ENCODE results near the gene BDNF.
"Not testable (repeated sequence)": the region's sequence is repeated elsewhere in the genome, so short reads cannot be mapped to it uniquely, and the experiment has no call there.

The BDNF gene

GRCh38 chr11:27700351-27701301, at the start of gene BDNF:
Gene BDNF (minus strand): TSS chr11:27700455. CDS start chr11:27658564, 41,891 bp downstream.
- Mint-ChIP-seq H3K27ac (no peak within 1 kb of the TSS), H3K36me3 (ENCODE audit: low read depth) (no peaks in the 10 kb centered on the region), H3K4me3 (peak within 1 kb of the TSS; percentile 72), H3K9me3 (no peaks in the 10 kb centered on the region), H3K27me3 (peaks cover 79% of the 10 kb centered on the region), H3K4me1 (ENCODE audit: low read depth) (peaks cover 26% of the 10 kb centered on the region)
- peak; percentile 33 for DNase-seq

- no peaks in the 10 kb centered on the region for H3K4me1 Mint-ChIP-seq (ENCODE audit: low read depth)
- H3K27ac Mint-ChIP-seq: no peak overlapping the region
- H3K36me3 Mint-ChIP-seq (ENCODE audit: low read depth): no peaks in the 10 kb centered on the region
- H3K4me3 Mint-ChIP-seq: no peak overlapping the region
- H3K9me3 Mint-ChIP-seq: no peaks in the 10 kb centered on the region
- no peaks in the 10 kb centered on the region for H3K27me3 Mint-ChIP-seq
- DNase-seq: no peak
Measured at GRCh38 chr11:27740362-27741013, 40.2 kb upstream of the BDNF start.

- Mint-ChIP-seq H3K4me1 (ENCODE audit: low read depth) (no peaks in the 10 kb centered on the region), H3K27ac (no peak overlapping the region), H3K27me3 (no peaks in the 10 kb centered on the region), H3K9me3 (no peaks in the 10 kb centered on the region), H3K36me3 (ENCODE audit: low read depth) (no peaks in the 10 kb centered on the region), H3K4me3 (no peak overlapping the region)
- DNase-seq: no peak
Measured at GRCh38 chr11:27735281-27735680, 35.0 kb upstream of the BDNF start.

- not testable (repeated sequence) for H3K4me1 Mint-ChIP-seq (ENCODE audit: low read depth); H3K9me3 Mint-ChIP-seq; H3K4me3 Mint-ChIP-seq; H3K27me3 Mint-ChIP-seq; H3K36me3 Mint-ChIP-seq (ENCODE audit: low read depth); DNase-seq; H3K27ac Mint-ChIP-seq
Measured at GRCh38 chr11:27731803-27732202, 31.5 kb upstream of the BDNF start.

- peaks cover 4% of the 10 kb centered on the region for H3K4me1 Mint-ChIP-seq (ENCODE audit: low read depth)
- no peaks in the 10 kb centered on the region for H3K9me3 Mint-ChIP-seq
- no peak overlapping the region for H3K27ac Mint-ChIP-seq
- DNase-seq: no peak
- H3K27me3 Mint-ChIP-seq: peaks cover 36% of the 10 kb centered on the region
- no peak overlapping the region for H3K4me3 Mint-ChIP-seq
- no peaks in the 10 kb centered on the region for H3K36me3 Mint-ChIP-seq (ENCODE audit: low read depth)
Measured at GRCh38 chr11:27726981-27727380, 26.7 kb upstream of the BDNF start.

- peaks cover 16% of the 10 kb centered on the region for H3K9me3 Mint-ChIP-seq
- DNase-seq: no peak
- no peak overlapping the region for H3K4me3 Mint-ChIP-seq
- peaks cover 9% of the 10 kb centered on the region for H3K4me1 Mint-ChIP-seq (ENCODE audit: low read depth)
- peaks cover 64% of the 10 kb centered on the region for H3K27me3 Mint-ChIP-seq
- no peak overlapping the region for H3K27ac Mint-ChIP-seq
- H3K36me3 Mint-ChIP-seq (ENCODE audit: low read depth): peaks cover 1% of the 10 kb centered on the region
Measured at GRCh38 chr11:27723687-27724086, 23.4 kb upstream of the BDNF start.

- no peak overlapping the region for H3K4me3 Mint-ChIP-seq
- DNase-seq: no peak
- H3K27me3 Mint-ChIP-seq: peaks cover 71% of the 10 kb centered on the region
- no peak overlapping the region for H3K27ac Mint-ChIP-seq
- peaks cover 1% of the 10 kb centered on the region for H3K36me3 Mint-ChIP-seq (ENCODE audit: low read depth)
- H3K4me1 Mint-ChIP-seq (ENCODE audit: low read depth): peaks cover 11% of the 10 kb centered on the region
- H3K9me3 Mint-ChIP-seq: peaks cover 16% of the 10 kb centered on the region
Measured at GRCh38 chr11:27722953-27723344, 22.7 kb upstream of the BDNF start.

GRCh38 chr11:27722117-27722952, 22.1 kb upstream of the BDNF start:
- Mint-ChIP-seq H3K36me3 (ENCODE audit: low read depth) (peaks cover 1% of the 10 kb centered on the region), H3K4me3 (peak overlapping the region; percentile 13), H3K4me1 (ENCODE audit: low read depth) (peaks cover 11% of the 10 kb centered on the region), H3K9me3 (peaks cover 16% of the 10 kb centered on the region), H3K27me3 (peaks cover 77% of the 10 kb centered on the region), H3K27ac (no peak overlapping the region)
- DNase-seq: peak; percentile 31

- H3K27me3 Mint-ChIP-seq: peaks cover 81% of the 10 kb centered on the region
- H3K9me3 Mint-ChIP-seq: peaks cover 16% of the 10 kb centered on the region
- no peak overlapping the region for H3K4me3 Mint-ChIP-seq
- peaks cover 11% of the 10 kb centered on the region for H3K4me1 Mint-ChIP-seq (ENCODE audit: low read depth)
- no peak overlapping the region for H3K27ac Mint-ChIP-seq
- H3K36me3 Mint-ChIP-seq (ENCODE audit: low read depth): peaks cover 1% of the 10 kb centered on the region
- no peak for DNase-seq
Measured at GRCh38 chr11:27721264-27722116, 21.2 kb upstream of the BDNF start.

- Mint-ChIP-seq H3K36me3 (ENCODE audit: low read depth) (peaks cover 1% of the 10 kb centered on the region), H3K4me1 (ENCODE audit: low read depth) (peaks cover 11% of the 10 kb centered on the region), H3K27ac (no peak overlapping the region), H3K27me3 (peaks cover 82% of the 10 kb centered on the region), H3K4me3 (no peak overlapping the region), H3K9me3 (peaks cover 16% of the 10 kb centered on the region)
- DNase-seq: peak; percentile 33
Measured at GRCh38 chr11:27720277-27720830, 20.1 kb upstream of the BDNF start.

- no peak for DNase-seq
- Mint-ChIP-seq H3K27me3 (peaks cover 79% of the 10 kb centered on the region), H3K4me1 (ENCODE audit: low read depth) (peaks cover 11% of the 10 kb centered on the region), H3K4me3 (no peak overlapping the region), H3K36me3 (ENCODE audit: low read depth) (peaks cover 1% of the 10 kb centered on the region), H3K27ac (no peak overlapping the region), H3K9me3 (peaks cover 16% of the 10 kb centered on the region)
Measured at GRCh38 chr11:27719546-27719925, 19.3 kb upstream of the BDNF start.

- Mint-ChIP-seq H3K4me3 (no peak overlapping the region), H3K4me1 (ENCODE audit: low read depth) (peaks cover 11% of the 10 kb centered on the region), H3K27me3 (peaks cover 80% of the 10 kb centered on the region), H3K9me3 (peaks cover 16% of the 10 kb centered on the region), H3K27ac (no peak overlapping the region), H3K36me3 (ENCODE audit: low read depth) (peaks cover 1% of the 10 kb centered on the region)
- no peak for DNase-seq
Measured at GRCh38 chr11:27718863-27719545, 18.7 kb upstream of the BDNF start.

- Mint-ChIP-seq H3K4me3 (no peak overlapping the region), H3K4me1 (ENCODE audit: low read depth) (peaks cover 11% of the 10 kb centered on the region), H3K27ac (no peak overlapping the region), H3K9me3 (peaks cover 16% of the 10 kb centered on the region), H3K36me3 (ENCODE audit: low read depth) (peaks cover 1% of the 10 kb centered on the region), H3K27me3 (peaks cover 75% of the 10 kb centered on the region)
- DNase-seq: no peak
Measured at GRCh38 chr11:27718346-27718862, 18.1 kb upstream of the BDNF start.
